Nucleus accumbens (tissue), 56 donors: ENCODE results near the gene SESN2.

Source experiments
- DNase-seq, 56 donors: peaks; one replicate each; lab custom pipeline; 2025; lab: John Stamatoyannopoulos, UW

SESN2 gene

DNA sequence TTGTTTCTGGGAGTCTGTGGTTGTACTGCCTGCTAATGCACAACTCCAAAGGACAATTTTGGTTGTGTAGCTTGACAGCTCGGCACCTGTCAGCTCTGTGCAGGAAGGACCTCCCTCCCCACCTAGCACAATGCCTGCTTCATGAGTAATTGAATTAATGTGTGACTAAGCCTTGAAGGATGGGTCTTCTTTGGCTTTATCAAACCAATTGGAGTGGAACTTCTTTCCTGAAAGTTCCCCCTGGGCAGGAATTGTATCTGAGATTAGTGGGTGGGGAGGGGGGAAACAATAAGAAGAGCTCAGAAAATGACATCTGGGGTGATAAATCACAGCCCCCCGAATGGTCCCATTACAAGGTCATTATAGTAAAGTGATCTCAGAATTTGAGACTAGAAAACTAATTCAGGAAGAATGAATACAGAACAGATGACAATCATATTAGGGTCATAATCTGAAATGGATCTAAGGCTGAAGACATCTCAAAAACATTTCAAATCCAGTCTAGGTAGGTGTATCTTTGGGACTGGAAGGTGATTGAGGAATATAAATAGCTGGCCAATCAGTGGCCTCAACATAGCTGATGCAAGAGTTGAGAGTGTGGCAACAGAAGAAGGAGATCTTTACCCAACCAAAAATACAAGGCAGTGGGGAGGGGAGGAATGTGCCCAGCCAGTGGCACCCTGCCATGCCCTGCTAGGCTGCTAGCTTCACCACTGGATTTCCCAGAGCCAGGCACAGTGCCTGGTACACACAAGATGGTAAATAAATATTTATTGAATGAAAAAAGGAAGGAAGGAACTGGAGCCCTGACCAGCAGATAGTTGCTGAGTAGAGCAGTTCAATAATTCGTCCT, 10.1 kb upstream of the SESN2 start:
- peak in 12 of 56 donors; percentile 1 to 26 (median 10) for DNase-seq

- DNase-seq: no peak
These were observed 9.4 kb upstream of the SESN2 start for GRCh38 chr1:28249866-28250295.

DNA sequence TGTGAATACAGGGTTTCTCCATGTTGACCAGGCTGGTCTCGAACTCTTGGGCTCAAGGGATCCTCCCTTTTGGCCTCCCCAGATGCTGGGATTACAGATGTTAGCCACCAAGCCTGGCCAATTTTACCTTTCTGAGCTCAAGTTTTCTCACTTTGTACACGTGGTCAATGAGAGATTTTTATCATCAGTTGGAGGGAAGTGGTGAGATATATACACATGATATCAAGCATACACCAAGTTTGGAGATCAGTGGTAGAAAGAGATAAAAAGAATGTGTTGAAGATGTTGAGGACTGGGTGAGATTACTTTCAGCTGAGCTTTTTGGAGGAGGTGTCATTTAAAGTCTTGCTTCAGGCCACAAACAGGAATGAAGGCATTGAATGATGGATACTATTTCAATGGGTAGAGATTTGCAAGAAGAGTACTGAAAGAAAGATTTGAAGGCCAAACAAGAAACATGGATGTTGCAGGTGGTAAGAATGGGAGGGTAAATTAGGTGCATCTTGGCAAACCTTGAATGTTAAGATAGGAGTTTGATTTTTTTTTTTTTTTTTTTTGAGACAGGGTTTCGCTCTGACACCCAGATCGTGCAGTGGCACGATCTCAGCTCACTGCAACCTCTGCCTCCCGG, 3.0 kb upstream of the SESN2 start:
- no peak for DNase-seq

GRCh38 chr1:28257736-28258135, 1.6 kb upstream of the SESN2 start:
- DNase-seq: no peak

GRCh38 chr1:28258628-28259251, 578 bp upstream of the SESN2 start:
- no peak for DNase-seq

GRCh38 chr1:28259934-28260802, 850 bp downstream of the SESN2 start:
- DNase-seq: peak in 43 of 56 donors; percentile 5 to 59 (median 36)

- no peak for DNase-seq
These were observed 1.5 kb downstream of the SESN2 start for GRCh38 chr1:28260803-28261174.

- no peak for DNase-seq
These were observed 5.6 kb downstream of the SESN2 start for GRCh38 chr1:28264897-28265296.

DNA sequence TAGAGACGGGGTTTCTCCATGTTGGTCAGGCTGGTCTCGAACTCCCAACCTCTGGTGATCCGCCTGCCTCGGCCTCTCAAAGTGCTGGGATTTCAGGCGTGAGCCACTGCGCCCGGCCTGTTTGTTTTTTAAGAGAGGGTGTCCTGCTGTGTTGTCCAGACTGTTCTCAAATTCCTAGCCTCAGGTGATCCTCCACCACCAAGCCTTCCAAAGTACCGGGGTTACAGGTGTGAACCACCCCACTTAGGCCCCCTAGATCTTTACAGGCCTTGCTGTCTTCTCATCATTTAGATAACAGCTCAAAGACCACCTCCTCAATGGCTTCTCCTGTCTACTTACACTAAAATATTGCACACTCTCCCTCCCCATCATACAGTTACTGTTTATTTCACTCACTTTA, 6.3 kb downstream of the SESN2 start:
- no peak for DNase-seq

GRCh38 chr1:28266920-28267322, 7.6 kb downstream of the SESN2 start:
- DNase-seq: no peak

DNA sequence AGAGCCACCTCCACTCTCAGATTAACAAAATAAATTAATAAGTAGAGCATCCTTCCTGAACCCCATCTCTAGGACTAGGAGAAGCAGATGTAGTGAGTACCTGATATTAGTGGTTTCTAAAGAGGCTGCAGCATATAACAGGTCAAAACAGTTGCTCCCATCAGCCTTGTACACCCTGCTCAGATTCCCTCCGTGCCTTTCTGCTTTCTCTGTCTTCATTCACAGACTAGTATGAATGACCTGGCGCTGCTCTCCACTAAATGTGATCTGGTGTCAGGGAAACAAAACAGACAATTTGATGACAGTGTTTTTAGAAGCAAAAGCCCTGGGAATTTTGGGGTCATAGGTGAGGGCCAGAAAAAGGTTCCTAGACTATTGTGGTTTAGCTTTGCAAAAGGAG, 8.3 kb downstream of the SESN2 start:
- no peak for DNase-seq

DNA sequence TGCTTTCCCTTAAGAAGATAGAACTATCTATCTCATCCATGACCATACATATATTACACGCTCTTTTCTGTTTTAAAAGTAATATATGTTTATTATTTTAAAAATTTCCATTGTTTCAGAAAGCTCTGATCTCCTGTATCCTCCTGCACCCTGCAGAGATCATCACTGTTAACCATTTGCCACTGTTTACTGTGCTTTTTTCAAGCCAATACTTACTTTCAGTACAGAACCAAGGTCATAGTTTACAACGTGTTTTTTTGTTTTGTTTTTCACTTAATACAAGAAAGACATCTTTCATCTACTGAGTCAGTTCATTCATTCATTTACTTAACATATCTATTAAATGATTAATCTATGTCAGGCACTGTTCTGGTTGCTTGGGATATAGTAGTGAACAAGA, 10.2 kb downstream of the SESN2 start:
- DNase-seq: no peak

DNA sequence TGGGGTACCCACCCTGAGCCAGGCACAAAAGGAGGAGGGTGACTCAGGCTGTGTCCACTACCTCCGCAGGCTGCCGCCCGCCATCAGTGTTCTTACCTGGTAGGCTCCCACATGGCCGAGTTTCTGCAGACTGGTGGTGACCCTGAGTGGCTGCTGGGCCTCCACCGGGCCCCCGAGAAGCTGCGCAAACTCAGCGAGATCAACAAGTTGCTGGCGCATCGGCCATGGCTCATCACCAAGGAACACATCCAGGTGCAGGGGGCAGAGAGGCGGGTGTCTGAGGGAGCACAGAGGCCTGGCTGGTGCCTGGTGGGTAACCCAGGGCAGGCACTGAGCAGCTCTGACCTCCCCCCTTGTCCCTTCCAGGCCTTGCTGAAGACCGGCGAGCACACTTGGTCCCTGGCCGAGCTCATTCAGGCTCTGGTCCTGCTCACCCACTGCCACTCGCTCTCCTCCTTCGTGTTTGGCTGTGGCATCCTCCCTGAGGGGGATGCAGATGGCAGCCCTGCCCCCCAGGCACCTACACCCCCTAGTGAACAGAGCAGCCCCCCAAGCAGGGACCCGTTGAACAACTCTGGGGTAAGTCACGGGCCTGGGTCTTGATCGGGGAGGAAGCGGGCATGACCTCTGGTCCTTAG, 13.0 kb downstream of the SESN2 start:
- DNase-seq: no peak

- DNase-seq: no peak
These were observed 14.0 kb downstream of the SESN2 start for GRCh38 chr1:28273216-28273860.

GRCh38 chr1:28278763-28279162, 19.4 kb downstream of the SESN2 start:
- no peak for DNase-seq

- DNase-seq: no peak
These were observed 20.4 kb downstream of the SESN2 start for GRCh38 chr1:28279721-28280120.

DNA sequence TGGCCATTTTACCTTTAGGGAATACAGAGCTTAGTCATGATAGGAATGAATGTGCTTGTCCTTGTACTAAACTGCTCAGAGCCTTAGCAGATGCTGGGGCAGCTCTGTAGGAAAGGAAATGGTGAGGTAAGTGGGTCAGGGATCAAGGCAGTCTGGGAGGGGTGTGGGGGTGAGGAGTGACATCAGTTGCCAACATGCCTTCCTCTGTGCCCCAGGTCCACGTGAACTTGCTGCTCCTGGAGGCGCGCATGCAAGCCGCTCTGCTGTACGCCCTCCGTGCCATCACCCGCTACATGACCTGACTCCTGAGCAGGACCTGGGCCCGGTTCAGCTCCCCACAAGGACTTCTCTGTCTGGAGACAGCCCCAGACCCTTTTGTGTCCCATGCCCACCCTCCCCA, 21.2 kb downstream of the SESN2 start:
- no peak for DNase-seq

DNA sequence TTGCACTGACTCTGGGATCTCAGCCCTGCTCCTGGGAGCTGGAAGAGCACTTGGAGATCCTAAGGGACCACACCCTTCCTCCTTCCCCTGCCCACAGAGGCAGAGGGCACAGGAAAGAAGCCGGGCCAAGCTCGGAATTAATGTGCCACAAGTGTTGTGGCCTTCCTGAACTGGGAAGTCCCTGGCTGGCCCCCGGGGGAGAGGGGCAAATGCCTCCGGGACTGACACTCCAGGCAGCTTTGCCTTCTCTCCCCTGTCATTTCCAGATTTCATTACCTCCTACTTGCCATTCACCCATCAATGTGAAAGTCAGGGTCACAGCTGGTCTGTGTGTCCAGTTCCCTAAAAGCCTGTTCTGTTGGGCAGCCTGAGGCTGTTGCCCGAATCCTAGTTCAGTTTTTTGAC, 21.7 kb downstream of the SESN2 start:
- DNase-seq: no peak

GRCh38 chr1:28281608-28282425, 22.5 kb downstream of the SESN2 start:
- no peak for DNase-seq
